ENCODE measurements around the gene ZFP62.

Gene ZFP62

GRCh38 chr5:180815293-180815917 is 45.7 kb downstream of the ZFP62 start:
- no peak overlapping the region for H3K27ac ChIP-seq (ENCODE audit: low read length)
- H3K9ac ChIP-seq (ENCODE audit: low read depth, low read length) = no peak overlapping the region

GRCh38 chr5:180813420-180813819 is 47.7 kb downstream of the ZFP62 start:
- Histone ChIP-seq H3K4me1 (ENCODE audit: insufficient read depth, low read length) (peaks cover 27% of the 10 kb centered on the region), H3K9ac (ENCODE audit: low read depth, low read length) (no peak overlapping the region)

More at GRCh38 chr5:180815293-180815917, 45.7 kb downstream of the ZFP62 start:
- Histone ChIP-seq H3K4me1 (ENCODE audit: insufficient read depth, low read length) (peaks cover 16% of the 10 kb centered on the region), H3K36me3 (ENCODE audit: insufficient read depth, low read depth, low read length) (no peaks in the 10 kb centered on the region), H3K27me3 (ENCODE audit: insufficient read depth, low read length) (no peaks in the 10 kb centered on the region), H3K9me3 (ENCODE audit: insufficient read depth, low read depth, low read length) (no peaks in the 10 kb centered on the region), H3K4me3 (ENCODE audit: low read length) (no peak overlapping the region)

GRCh38 chr5:180811623-180812124 is 49.4 kb downstream of the ZFP62 start:
- Histone ChIP-seq H3K4me1 (ENCODE audit: insufficient read depth, low read length) (peaks cover 25% of the 10 kb centered on the region), H3K9me3 (ENCODE audit: insufficient read depth, low read depth, low read length) (no peaks in the 10 kb centered on the region), H3K27me3 (ENCODE audit: insufficient read depth, low read length) (no peaks in the 10 kb centered on the region), H3K4me3 (ENCODE audit: low read length) (peak overlapping the region; percentile 95), H3K27ac (ENCODE audit: low read length) (no peak overlapping the region), H3K9ac (ENCODE audit: low read depth, low read length) (peak overlapping the region; percentile 96; the same call in 1 of the 2 replicates), H3K36me3 (ENCODE audit: insufficient read depth, low read depth, low read length) (peaks cover 9% of the 10 kb centered on the region)

More at GRCh38 chr5:180813420-180813819, 47.7 kb downstream of the ZFP62 start:
- Histone ChIP-seq H3K36me3 (ENCODE audit: insufficient read depth, low read depth, low read length) (no peaks in the 10 kb centered on the region), H3K9me3 (ENCODE audit: insufficient read depth, low read depth, low read length) (no peaks in the 10 kb centered on the region), H3K27me3 (ENCODE audit: insufficient read depth, low read length) (no peaks in the 10 kb centered on the region), H3K4me3 (ENCODE audit: low read length) (no peak overlapping the region), H3K27ac (ENCODE audit: low read length) (no peak overlapping the region)

GRCh38 chr5:180810959-180811622 is 50.0 kb downstream of the ZFP62 start:
- Histone ChIP-seq H3K9ac (ENCODE audit: low read depth, low read length) (peak overlapping the region; percentile 96; the same call in 1 of the 2 replicates), H3K4me3 (ENCODE audit: low read length) (peak overlapping the region; percentile 95), H3K27me3 (ENCODE audit: insufficient read depth, low read length) (no peaks in the 10 kb centered on the region), H3K36me3 (ENCODE audit: insufficient read depth, low read depth, low read length) (peaks cover 12% of the 10 kb centered on the region), H3K9me3 (ENCODE audit: insufficient read depth, low read depth, low read length) (no peaks in the 10 kb centered on the region), H3K27ac (ENCODE audit: low read length) (no peak overlapping the region), H3K4me1 (ENCODE audit: insufficient read depth, low read length) (peaks cover 22% of the 10 kb centered on the region)

- Histone ChIP-seq H3K4me1 (ENCODE audit: insufficient read depth, low read length) (peaks cover 22% of the 10 kb centered on the region), H3K27me3 (ENCODE audit: insufficient read depth, low read length) (no peaks in the 10 kb centered on the region), H3K36me3 (ENCODE audit: insufficient read depth, low read depth, low read length) (peaks cover 12% of the 10 kb centered on the region), H3K9me3 (ENCODE audit: insufficient read depth, low read depth, low read length) (no peaks in the 10 kb centered on the region), H3K4me3 (ENCODE audit: low read length) (peak overlapping the region; percentile 95), H3K9ac (ENCODE audit: low read depth, low read length) (peak overlapping the region; percentile 96; the same call in 1 of the 2 replicates), H3K27ac (ENCODE audit: low read length) (peak overlapping the region; percentile 100)
These were observed 50.7 kb downstream of the ZFP62 start for GRCh38 chr5:180810210-180810958.

GRCh38 chr5:180809403-180810209 is 51.5 kb downstream of the ZFP62 start:
- peak overlapping the region; percentile 100 for H3K27ac ChIP-seq (ENCODE audit: low read length)
- H3K9ac ChIP-seq (ENCODE audit: low read depth, low read length) = peak overlapping the region; percentile 96; the same call in 1 of the 2 replicates
- peak overlapping the region; percentile 95 for H3K4me3 ChIP-seq (ENCODE audit: low read length)
- H3K9me3 ChIP-seq (ENCODE audit: insufficient read depth, low read depth, low read length) = no peaks in the 10 kb centered on the region
- no peaks in the 10 kb centered on the region for H3K27me3 ChIP-seq (ENCODE audit: insufficient read depth, low read length)
- peaks cover 17% of the 10 kb centered on the region for H3K36me3 ChIP-seq (ENCODE audit: insufficient read depth, low read depth, low read length)
- peaks cover 22% of the 10 kb centered on the region for H3K4me1 ChIP-seq (ENCODE audit: insufficient read depth, low read length)

- H3K9ac ChIP-seq (ENCODE audit: low read depth, low read length) = peak overlapping the region; percentile 96; the same call in 1 of the 2 replicates
- H3K27me3 ChIP-seq (ENCODE audit: insufficient read depth, low read length) = no peaks in the 10 kb centered on the region
- H3K4me3 ChIP-seq (ENCODE audit: low read length) = peak overlapping the region; percentile 95
- peaks cover 23% of the 10 kb centered on the region for H3K4me1 ChIP-seq (ENCODE audit: insufficient read depth, low read length)
- H3K36me3 ChIP-seq (ENCODE audit: insufficient read depth, low read depth, low read length) = peaks cover 17% of the 10 kb centered on the region
- no peak overlapping the region for H3K27ac ChIP-seq (ENCODE audit: low read length)
- H3K9me3 ChIP-seq (ENCODE audit: insufficient read depth, low read depth, low read length) = no peaks in the 10 kb centered on the region
These were observed 52.5 kb downstream of the ZFP62 start for GRCh38 chr5:180808461-180809000.

- Histone ChIP-seq H3K36me3 (ENCODE audit: insufficient read depth, low read depth, low read length) (peaks cover 17% of the 10 kb centered on the region), H3K9ac (ENCODE audit: low read depth, low read length) (peak overlapping the region; percentile 96; the same call in 1 of the 2 replicates), H3K4me1 (ENCODE audit: insufficient read depth, low read length) (peaks cover 27% of the 10 kb centered on the region), H3K9me3 (ENCODE audit: insufficient read depth, low read depth, low read length) (no peaks in the 10 kb centered on the region), H3K27me3 (ENCODE audit: insufficient read depth, low read length) (no peaks in the 10 kb centered on the region), H3K27ac (ENCODE audit: low read length) (no peak overlapping the region), H3K4me3 (ENCODE audit: low read length) (peak overlapping the region; percentile 95)
These were observed 53.2 kb downstream of the ZFP62 start for GRCh38 chr5:180807654-180808414.

GRCh38 chr5:180807046-180807445 is 54.0 kb downstream of the ZFP62 start:
- Histone ChIP-seq H3K27ac (ENCODE audit: low read length) (no peak overlapping the region), H3K36me3 (ENCODE audit: insufficient read depth, low read depth, low read length) (peaks cover 17% of the 10 kb centered on the region), H3K4me3 (ENCODE audit: low read length) (0 out of 2 replicates have a peak overlapping the region, but pooled peaks have one; percentile 95), H3K9me3 (ENCODE audit: insufficient read depth, low read depth, low read length) (no peaks in the 10 kb centered on the region), H3K27me3 (ENCODE audit: insufficient read depth, low read length) (no peaks in the 10 kb centered on the region), H3K4me1 (ENCODE audit: insufficient read depth, low read length) (peaks cover 27% of the 10 kb centered on the region), H3K9ac (ENCODE audit: low read depth, low read length) (peak overlapping the region; percentile 39; the same call in 1 of the 2 replicates)

GRCh38 chr5:180806351-180807011 is 54.6 kb downstream of the ZFP62 start:
- Histone ChIP-seq H3K27ac (ENCODE audit: low read length) (no peak overlapping the region), H3K4me3 (ENCODE audit: low read length) (no peak overlapping the region), H3K9ac (ENCODE audit: low read depth, low read length) (0 out of 2 replicates have a peak overlapping the region, but pooled peaks have one; percentile 1)

More at GRCh38 chr5:180806351-180807011, 54.6 kb downstream of the ZFP62 start:
- Histone ChIP-seq H3K4me1 (ENCODE audit: insufficient read depth, low read length) (peaks cover 30% of the 10 kb centered on the region), H3K36me3 (ENCODE audit: insufficient read depth, low read depth, low read length) (peaks cover 17% of the 10 kb centered on the region), H3K27me3 (ENCODE audit: insufficient read depth, low read length) (no peaks in the 10 kb centered on the region), H3K9me3 (ENCODE audit: insufficient read depth, low read depth, low read length) (no peaks in the 10 kb centered on the region)

Data from iPS-20b (cell line).